ENCODE data around the gene TNP1.

The TNP1 gene, protein sequence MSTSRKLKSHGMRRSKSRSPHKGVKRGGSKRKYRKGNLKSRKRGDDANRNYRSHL

DNA sequence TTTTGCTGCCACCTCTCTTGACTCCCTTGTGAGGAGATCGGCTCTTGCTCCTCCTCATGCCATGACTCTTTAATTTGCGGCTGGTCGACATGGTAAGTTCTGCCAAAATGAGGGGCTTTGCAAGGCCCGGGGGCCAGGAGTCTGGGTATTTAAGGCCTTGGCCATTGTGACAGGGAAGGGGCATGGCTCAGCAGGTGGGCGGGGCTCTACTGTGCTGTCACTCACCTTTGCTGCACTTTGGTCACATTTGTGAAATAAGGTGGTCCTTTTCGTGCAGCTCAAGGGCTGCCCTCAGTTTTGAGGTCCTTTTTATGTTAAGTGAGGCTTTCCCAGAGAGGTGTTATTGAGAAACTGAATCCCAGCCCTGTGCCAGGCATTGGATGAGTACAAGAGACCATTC lies at the start of gene TNP1:
Gene TNP1 (minus strand): TSS at position 121 of the 400 bp plus-strand sequence. CDS start 30 bp downstream, at position 91.
- Histone ChIP-seq H3K27me3 (ENCODE audit: control insufficient read depth, insufficient read depth, low read length) (no peaks in the 10 kb centered on the region), H3K9ac (ENCODE audit: low read length) (no peak within 1 kb of the TSS), H3K4me3 (ENCODE audit: low read length) (no peak within 1 kb of the TSS), H3K9me3 (ENCODE audit: control insufficient read depth, low read depth, low read length) (no peaks in the 10 kb centered on the region), H3K4me1 (ENCODE audit: control insufficient read depth, low read depth, low read length) (peaks cover 4% of the 10 kb centered on the region), H3K27ac (ENCODE audit: low read length) (no peak within 1 kb of the TSS), H3K36me3 (ENCODE audit: control insufficient read depth, low read depth, low read length) (no peaks in the 10 kb centered on the region)

DNA sequence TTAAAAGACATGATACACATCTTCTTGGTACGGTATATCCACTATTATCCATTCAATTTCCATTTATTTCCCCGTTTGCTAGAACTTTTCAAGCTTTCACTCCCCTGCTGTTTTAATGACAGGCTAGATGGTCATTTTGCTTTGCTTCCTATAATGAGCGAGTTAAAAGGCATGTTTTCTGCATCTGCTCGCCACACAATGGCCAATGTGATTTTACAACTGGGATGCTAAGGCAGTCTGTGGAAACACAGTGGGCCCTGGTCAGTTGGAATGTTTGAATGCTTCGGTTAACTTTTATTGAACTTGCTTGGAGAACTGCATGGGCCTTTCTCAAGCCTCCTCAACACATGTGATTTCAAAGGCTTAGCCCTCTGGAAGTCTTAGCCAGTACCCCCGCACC lies 48.4 kb upstream of the TNP1 start:
- no peaks in the 10 kb centered on the region for H3K27me3 ChIP-seq (ENCODE audit: control insufficient read depth, insufficient read depth, low read length)
- no peak overlapping the region for H3K27ac ChIP-seq (ENCODE audit: low read length)
- no peak overlapping the region for H3K9ac ChIP-seq (ENCODE audit: low read length)
- H3K9me3 ChIP-seq (ENCODE audit: control insufficient read depth, low read depth, low read length) = no peaks in the 10 kb centered on the region
- no peak overlapping the region for H3K4me3 ChIP-seq (ENCODE audit: low read length)
- no peaks in the 10 kb centered on the region for H3K36me3 ChIP-seq (ENCODE audit: control insufficient read depth, low read depth, low read length)
- H3K4me1 ChIP-seq (ENCODE audit: control insufficient read depth, low read depth, low read length) = no peaks in the 10 kb centered on the region

DNA sequence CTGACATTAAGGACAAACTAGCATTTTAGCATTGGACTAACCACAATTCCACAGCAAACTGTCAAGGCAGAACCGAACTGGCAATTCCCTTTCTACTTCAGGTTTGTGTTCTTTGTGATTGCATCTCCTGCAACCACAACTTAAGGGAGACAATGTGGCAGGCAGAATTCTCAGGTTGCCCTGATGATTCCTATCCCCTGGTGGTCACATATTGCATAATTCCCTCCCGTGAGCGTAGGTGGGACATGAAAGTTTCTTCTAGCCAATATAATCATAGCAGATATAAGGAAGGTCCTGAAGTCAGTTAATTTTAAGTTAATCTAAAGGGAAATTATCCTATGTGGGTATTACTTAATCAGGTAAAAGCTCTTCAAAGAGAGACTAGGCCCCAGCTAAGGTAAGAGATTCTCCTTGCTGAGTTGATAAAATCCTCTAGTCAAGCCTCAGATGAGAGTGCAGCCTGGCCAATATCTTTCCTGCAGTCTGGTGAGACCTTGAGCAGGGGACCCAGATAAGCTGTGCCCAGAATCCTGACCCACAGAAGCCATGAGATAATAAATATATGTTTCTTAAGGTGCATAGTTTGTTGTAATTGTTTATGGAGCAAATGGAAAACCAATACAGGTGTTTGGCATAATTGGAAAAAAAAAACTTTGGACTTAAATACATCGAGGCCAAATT lies 45.9 kb upstream of the TNP1 start:
- no peaks in the 10 kb centered on the region for H3K36me3 ChIP-seq (ENCODE audit: control insufficient read depth, low read depth, low read length)
- H3K4me1 ChIP-seq (ENCODE audit: control insufficient read depth, low read depth, low read length) = no peaks in the 10 kb centered on the region
- no peaks in the 10 kb centered on the region for H3K9me3 ChIP-seq (ENCODE audit: control insufficient read depth, low read depth, low read length)
- H3K4me3 ChIP-seq (ENCODE audit: low read length) = no peak overlapping the region
- H3K9ac ChIP-seq (ENCODE audit: low read length) = no peak overlapping the region
- no peak overlapping the region for H3K27ac ChIP-seq (ENCODE audit: low read length)
- H3K27me3 ChIP-seq (ENCODE audit: control insufficient read depth, insufficient read depth, low read length) = no peaks in the 10 kb centered on the region

DNA sequence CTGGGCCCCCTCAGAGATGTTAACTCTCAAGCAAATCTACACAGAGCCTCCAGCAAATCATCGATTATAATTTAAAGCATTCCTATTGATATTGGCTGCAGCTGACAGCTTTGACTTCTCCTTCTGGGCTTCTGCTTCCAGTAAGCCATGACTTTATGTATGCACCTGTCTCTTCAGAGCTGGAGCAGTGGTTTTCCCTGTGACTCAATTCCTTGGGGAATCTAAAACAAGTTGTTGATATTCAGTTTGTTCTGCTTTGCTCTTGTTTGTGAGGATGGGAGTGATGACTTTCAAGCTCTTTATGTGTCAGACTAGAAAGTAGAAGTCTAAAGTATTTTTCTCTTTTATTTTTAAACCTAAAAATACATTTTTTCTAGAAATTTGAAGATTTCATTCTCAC lies 45.1 kb upstream of the TNP1 start:
- H3K4me3 ChIP-seq (ENCODE audit: low read length) = no peak overlapping the region
- H3K36me3 ChIP-seq (ENCODE audit: control insufficient read depth, low read depth, low read length) = no peaks in the 10 kb centered on the region
- H3K27me3 ChIP-seq (ENCODE audit: control insufficient read depth, insufficient read depth, low read length) = no peaks in the 10 kb centered on the region
- H3K4me1 ChIP-seq (ENCODE audit: control insufficient read depth, low read depth, low read length) = no peaks in the 10 kb centered on the region
- no peaks in the 10 kb centered on the region for H3K9me3 ChIP-seq (ENCODE audit: control insufficient read depth, low read depth, low read length)
- no peak overlapping the region for H3K9ac ChIP-seq (ENCODE audit: low read length)
- no peak overlapping the region for H3K27ac ChIP-seq (ENCODE audit: low read length)

DNA sequence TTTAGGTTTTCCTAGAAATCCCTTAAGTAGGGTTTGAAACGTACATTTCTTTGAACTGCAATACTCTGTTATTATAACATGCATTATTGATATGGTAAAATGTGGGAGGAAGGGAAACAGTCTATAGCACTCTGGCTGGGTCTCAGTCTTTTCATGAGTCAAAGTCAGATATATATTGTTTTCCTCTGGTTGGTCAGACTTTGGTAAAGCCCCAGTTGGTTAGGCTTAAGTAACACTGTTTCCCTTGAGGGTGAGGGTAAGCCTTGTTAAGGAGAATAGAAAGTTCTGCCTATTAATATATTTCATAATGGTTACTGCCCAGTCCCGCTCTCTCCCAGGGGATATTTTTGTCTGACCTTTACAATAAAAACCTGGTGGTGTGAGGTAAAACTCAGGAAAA lies 44.7 kb upstream of the TNP1 start:
- no peaks in the 10 kb centered on the region for H3K27me3 ChIP-seq (ENCODE audit: control insufficient read depth, insufficient read depth, low read length)
- H3K36me3 ChIP-seq (ENCODE audit: control insufficient read depth, low read depth, low read length) = no peaks in the 10 kb centered on the region
- H3K4me1 ChIP-seq (ENCODE audit: control insufficient read depth, low read depth, low read length) = no peaks in the 10 kb centered on the region
- no peak overlapping the region for H3K27ac ChIP-seq (ENCODE audit: low read length)
- no peak overlapping the region for H3K4me3 ChIP-seq (ENCODE audit: low read length)
- no peak overlapping the region for H3K9ac ChIP-seq (ENCODE audit: low read length)
- H3K9me3 ChIP-seq (ENCODE audit: control insufficient read depth, low read depth, low read length) = no peaks in the 10 kb centered on the region

DNA sequence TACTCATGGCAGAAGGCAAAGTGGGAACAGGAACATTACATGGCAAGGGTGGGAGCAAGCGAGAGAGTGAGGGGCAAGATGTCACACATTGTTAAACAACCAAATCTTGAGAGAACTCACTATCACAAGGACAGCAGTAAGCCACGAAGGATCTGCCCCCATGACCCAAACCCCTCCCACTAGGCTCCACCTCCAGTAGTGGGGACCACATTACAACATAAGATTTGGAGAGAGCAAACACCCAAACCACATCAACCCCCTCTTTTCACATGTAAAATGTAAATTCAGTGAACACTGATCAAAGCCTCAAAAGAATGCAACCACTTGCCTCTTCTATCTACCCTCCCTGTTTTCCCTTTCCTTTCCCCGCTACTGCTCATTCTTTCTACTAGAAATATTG lies 43.6 kb upstream of the TNP1 start:
- Histone ChIP-seq H3K9me3 (ENCODE audit: control insufficient read depth, low read depth, low read length) (no peaks in the 10 kb centered on the region), H3K4me1 (ENCODE audit: control insufficient read depth, low read depth, low read length) (no peaks in the 10 kb centered on the region), H3K36me3 (ENCODE audit: control insufficient read depth, low read depth, low read length) (no peaks in the 10 kb centered on the region), H3K27me3 (ENCODE audit: control insufficient read depth, insufficient read depth, low read length) (no peaks in the 10 kb centered on the region), H3K4me3 (ENCODE audit: low read length) (no peak overlapping the region), H3K9ac (ENCODE audit: low read length) (no peak overlapping the region), H3K27ac (ENCODE audit: low read length) (no peak overlapping the region)

DNA sequence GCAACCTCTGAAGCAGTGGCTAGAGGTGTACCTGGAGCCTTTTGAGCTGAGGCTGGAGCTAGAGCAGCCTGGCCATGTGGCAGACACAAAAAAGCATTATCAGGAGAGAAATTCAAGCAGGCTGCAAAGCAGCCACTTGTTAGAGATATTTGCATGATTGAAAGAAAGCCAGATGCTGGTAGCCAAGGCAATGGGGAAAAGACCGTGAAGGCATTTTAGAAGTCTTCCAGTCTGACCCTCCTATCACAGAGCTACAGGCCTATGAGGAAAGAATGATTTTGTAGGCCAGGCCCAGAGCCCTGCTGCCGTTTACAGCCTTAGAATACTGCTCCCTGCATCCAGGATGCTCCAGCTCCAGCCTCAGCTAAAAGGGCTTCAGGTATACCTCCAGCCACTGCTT lies 41.4 kb upstream of the TNP1 start:
- no peak overlapping the region for H3K4me3 ChIP-seq (ENCODE audit: low read length)
- no peaks in the 10 kb centered on the region for H3K27me3 ChIP-seq (ENCODE audit: control insufficient read depth, insufficient read depth, low read length)
- no peak overlapping the region for H3K9ac ChIP-seq (ENCODE audit: low read length)
- no peaks in the 10 kb centered on the region for H3K4me1 ChIP-seq (ENCODE audit: control insufficient read depth, low read depth, low read length)
- H3K9me3 ChIP-seq (ENCODE audit: control insufficient read depth, low read depth, low read length) = no peaks in the 10 kb centered on the region
- no peaks in the 10 kb centered on the region for H3K36me3 ChIP-seq (ENCODE audit: control insufficient read depth, low read depth, low read length)
- no peak overlapping the region for H3K27ac ChIP-seq (ENCODE audit: low read length)

DNA sequence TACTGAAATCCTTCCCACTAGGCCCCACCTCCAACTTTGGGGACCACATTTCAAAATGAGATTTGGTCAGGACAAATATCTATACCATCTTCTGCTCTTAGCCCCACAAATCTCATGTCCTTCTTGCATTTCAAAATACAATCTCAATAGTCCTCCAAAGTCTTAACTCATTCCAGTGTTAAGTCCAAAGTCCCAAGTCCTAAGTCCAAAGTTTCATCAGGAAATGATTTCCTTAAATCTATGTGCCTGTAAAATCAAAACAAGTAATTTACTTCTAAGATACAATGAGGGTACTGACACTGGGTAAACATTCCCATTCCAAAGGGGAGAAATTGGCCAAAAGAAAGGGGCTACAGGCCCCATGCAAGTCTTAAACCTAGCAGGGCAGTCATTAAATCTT lies 40.5 kb upstream of the TNP1 start:
- Histone ChIP-seq H3K27ac (ENCODE audit: low read length) (no peak overlapping the region), H3K9ac (ENCODE audit: low read length) (no peak overlapping the region), H3K4me1 (ENCODE audit: control insufficient read depth, low read depth, low read length) (no peaks in the 10 kb centered on the region), H3K9me3 (ENCODE audit: control insufficient read depth, low read depth, low read length) (no peaks in the 10 kb centered on the region), H3K4me3 (ENCODE audit: low read length) (no peak overlapping the region), H3K27me3 (ENCODE audit: control insufficient read depth, insufficient read depth, low read length) (no peaks in the 10 kb centered on the region), H3K36me3 (ENCODE audit: control insufficient read depth, low read depth, low read length) (no peaks in the 10 kb centered on the region)

DNA sequence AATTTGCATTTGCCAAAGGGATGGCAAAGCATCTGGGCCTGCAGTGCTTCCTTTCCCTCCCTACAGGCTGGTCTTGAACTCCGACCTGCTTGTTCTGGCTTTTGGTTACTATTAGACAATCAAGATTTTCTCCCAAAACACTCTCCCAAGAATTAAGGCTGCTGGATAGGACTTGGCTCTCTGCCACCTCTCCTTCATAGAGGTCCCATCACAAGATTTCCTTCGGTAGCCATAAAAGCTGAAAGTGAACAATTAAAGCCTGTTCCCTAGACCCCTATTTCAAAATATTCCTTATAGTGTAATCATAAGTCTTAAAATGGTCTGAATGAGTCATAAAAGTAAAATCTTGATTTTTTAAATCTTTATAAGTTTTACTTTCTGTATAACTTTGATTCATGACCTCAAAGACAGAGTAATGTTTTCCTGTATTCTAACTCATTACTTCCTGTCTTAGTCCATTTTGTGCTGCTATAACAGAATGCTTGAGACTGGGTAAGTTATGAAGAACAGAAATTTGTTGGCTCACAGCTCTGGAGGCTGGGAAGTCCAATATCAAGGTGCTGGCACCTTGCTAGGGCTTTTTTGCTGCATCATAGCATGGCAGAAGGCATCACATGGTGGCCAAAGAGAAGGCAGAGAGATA lies 37.8 kb upstream of the TNP1 start:
- Histone ChIP-seq H3K36me3 (ENCODE audit: control insufficient read depth, low read depth, low read length) (no peaks in the 10 kb centered on the region), H3K27ac (ENCODE audit: low read length) (no peak overlapping the region), H3K9ac (ENCODE audit: low read length) (no peak overlapping the region), H3K27me3 (ENCODE audit: control insufficient read depth, insufficient read depth, low read length) (no peaks in the 10 kb centered on the region), H3K9me3 (ENCODE audit: control insufficient read depth, low read depth, low read length) (no peaks in the 10 kb centered on the region), H3K4me1 (ENCODE audit: control insufficient read depth, low read depth, low read length) (no peaks in the 10 kb centered on the region), H3K4me3 (ENCODE audit: low read length) (no peak overlapping the region)

DNA sequence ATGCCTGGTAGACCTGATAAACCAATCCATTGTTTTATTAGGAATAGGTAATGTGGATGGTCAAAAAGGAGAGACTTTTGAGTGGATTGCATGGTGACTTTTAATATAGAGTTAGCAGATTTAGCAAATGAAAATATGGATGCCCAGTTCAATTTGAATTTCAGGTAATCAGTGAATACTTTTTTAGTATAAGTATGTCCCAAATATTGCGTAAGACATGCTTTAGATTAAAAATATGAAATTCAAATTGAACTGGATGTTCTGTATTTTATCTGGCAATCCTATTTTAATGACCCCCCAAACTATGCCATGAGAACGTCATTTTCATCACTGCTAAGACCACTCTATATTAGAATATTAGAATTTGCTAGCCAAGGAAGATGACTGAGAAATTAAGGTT lies 30.3 kb upstream of the TNP1 start:
- H3K36me3 ChIP-seq (ENCODE audit: control insufficient read depth, low read depth, low read length) = no peaks in the 10 kb centered on the region
- peaks cover 7% of the 10 kb centered on the region for H3K4me1 ChIP-seq (ENCODE audit: control insufficient read depth, low read depth, low read length)
- no peak overlapping the region for H3K27ac ChIP-seq (ENCODE audit: low read length)
- H3K9me3 ChIP-seq (ENCODE audit: control insufficient read depth, low read depth, low read length) = no peaks in the 10 kb centered on the region
- no peaks in the 10 kb centered on the region for H3K27me3 ChIP-seq (ENCODE audit: control insufficient read depth, insufficient read depth, low read length)
- no peak overlapping the region for H3K9ac ChIP-seq (ENCODE audit: low read length)
- H3K4me3 ChIP-seq (ENCODE audit: low read length) = no peak overlapping the region

DNA sequence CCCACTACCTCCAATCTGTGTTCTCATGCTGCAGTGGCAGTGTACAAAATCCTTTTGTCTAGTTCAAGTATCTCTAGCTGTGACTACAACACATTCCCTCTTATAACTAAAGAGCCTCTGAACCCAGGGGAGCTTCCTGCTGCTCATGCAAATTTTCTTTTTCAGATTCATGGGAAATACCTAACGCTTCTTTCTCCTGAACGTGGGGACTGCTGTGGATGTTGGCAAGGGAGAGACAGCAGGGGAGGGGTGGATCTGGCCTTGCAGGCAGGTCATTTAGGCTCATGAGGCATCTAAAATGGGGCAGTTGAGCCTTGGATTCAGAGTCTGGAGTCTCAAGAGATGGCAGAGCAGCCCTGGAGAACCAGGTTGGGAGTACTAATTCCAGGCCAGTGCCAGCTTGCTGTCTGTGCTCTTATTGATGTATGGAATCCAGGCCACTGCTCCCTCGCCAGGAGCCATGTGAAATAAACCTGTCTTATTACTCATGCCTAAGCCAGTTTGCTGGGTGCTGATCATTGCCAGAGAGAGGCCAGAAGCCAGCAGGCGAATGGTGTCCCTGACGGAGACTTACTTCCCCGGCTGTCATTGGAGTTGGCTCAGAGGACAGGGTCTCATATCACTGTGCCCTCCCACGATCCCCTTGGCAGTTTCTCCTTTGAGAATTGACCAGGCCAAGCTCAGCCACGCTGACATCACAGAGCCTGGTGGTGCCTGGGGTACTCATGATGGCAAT lies 29.2 kb upstream of the TNP1 start:
- H3K36me3 ChIP-seq (ENCODE audit: control insufficient read depth, low read depth, low read length) = no peaks in the 10 kb centered on the region
- H3K4me3 ChIP-seq (ENCODE audit: low read length) = no peak overlapping the region
- no peak overlapping the region for H3K9ac ChIP-seq (ENCODE audit: low read length)
- no peaks in the 10 kb centered on the region for H3K9me3 ChIP-seq (ENCODE audit: control insufficient read depth, low read depth, low read length)
- peaks cover 7% of the 10 kb centered on the region for H3K4me1 ChIP-seq (ENCODE audit: control insufficient read depth, low read depth, low read length)
- H3K27me3 ChIP-seq (ENCODE audit: control insufficient read depth, insufficient read depth, low read length) = no peaks in the 10 kb centered on the region
- H3K27ac ChIP-seq (ENCODE audit: low read length) = no peak overlapping the region
